T-helper 1 cell treated with Interleukin-12 subunit alpha and Interleukin-12 subunit beta and Interleukin-4 antibody, amounts not matched to agents 30 μg/mL and 1 μg/mL, for 36 hours (primary cell): ENCODE results near the gene PPIP5K1.
"Not testable (repeated sequence)": the region's sequence is repeated elsewhere in the genome, so short reads cannot be mapped to it uniquely, and the experiment has no call there.

Experiments
- H3K27ac Mint-ChIP-seq: one replicate; pipeline ENCODE4 v1.8.0; 2021; ENCODE audit warnings: mild to moderate bottlenecking, mixed read lengths
- H3K27me3 Mint-ChIP-seq: one replicate; pipeline ENCODE4 v1.8.0; 2021; ENCODE audit warnings: low read depth, mixed read lengths
- H3K36me3 Mint-ChIP-seq: one replicate; pipeline ENCODE4 v1.8.0; 2021; ENCODE audit warnings: low read depth, mixed read lengths
- H3K4me1 Mint-ChIP-seq: one replicate; pipeline ENCODE4 v1.8.0; 2021; ENCODE audit warnings: low read depth, mixed read lengths
- H3K4me3 Mint-ChIP-seq: one replicate; pipeline ENCODE4 v1.8.0; 2021; ENCODE audit warnings: mild to moderate bottlenecking, moderate library complexity, mixed read lengths
- H3K9me3 Mint-ChIP-seq: one replicate; pipeline ENCODE4 v1.8.0; 2021; ENCODE audit warnings: mixed read lengths

Gene PPIP5K1

DNA sequence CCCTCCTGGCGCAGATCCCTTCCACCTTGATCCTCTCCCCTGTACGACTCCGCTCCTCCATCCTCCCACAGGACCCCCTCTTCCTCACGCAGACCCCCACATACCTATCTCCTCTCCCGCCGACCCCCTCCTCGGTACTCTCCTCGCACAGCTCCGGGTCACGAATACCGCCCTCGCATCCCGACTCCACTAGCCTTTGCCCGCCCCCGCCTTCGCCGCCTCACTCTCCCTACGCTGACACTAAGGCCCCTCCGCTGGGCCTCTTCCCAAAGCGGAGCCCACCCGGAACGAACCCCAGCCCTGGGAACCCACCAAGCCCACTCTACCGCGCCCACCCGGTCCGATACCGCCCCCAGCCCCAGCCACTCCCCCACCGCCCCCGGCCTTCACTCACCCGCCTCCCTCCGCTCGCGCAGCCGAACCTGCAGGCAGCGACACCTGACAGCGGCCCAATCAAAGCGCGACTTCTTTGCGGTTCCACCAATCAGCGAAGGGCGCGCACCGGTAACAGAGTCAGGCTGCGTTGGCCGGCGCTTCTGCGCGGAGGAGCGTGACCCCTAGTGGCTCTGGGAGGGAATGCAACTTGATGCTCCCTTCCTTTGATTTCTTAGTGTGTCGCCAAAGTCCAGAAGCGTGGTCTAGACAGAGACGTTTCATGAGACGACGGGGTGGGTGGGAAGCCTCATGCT, at the start of gene PPIP5K1:
Gene PPIP5K1 (minus strand): TSS at position 431 of the 689 bp plus-strand sequence. CDS start 5,704 bp downstream, outside the sequence.
- H3K36me3 Mint-ChIP-seq, H3K9me3 Mint-ChIP-seq, H3K27ac Mint-ChIP-seq, H3K4me1 Mint-ChIP-seq, H3K4me3 Mint-ChIP-seq, H3K27me3 Mint-ChIP-seq: not testable (repeated sequence)

DNA sequence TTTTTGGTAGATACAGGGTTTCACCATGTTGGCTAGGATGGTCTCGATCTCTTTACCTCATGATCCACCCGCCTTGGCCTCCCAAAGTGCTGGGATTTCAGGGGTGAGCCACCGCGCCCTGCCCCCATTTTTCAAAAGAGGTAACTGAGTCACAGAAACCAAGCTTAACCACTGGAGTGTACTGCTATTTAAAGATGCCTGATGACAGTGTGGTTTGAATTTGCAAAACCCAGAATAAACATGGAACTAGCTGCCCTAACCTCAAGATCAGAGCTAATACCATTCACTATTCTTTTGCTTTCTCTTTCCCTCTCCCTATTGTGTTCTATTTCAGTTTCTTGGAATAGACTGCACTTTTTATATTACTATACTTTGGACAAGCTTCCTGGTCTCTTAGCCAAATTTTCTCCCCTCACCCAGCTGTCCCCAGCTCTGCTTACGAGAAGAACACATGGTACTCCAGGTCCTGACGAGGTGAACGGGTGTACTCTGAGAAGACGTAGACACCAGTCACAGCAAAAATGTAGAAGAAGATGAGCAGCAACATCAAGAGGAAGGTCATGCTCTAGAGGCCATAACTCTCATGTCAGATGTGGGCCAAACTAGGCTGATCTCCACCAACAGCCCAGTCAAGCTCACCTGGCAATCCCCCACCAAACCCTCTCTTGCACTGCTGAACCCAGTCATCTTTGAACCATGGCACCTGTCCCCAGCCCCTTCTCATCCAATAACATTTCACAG, 48.6 kb upstream of the PPIP5K1 start:
- H3K27me3 Mint-ChIP-seq, H3K9me3 Mint-ChIP-seq, H3K4me3 Mint-ChIP-seq, H3K4me1 Mint-ChIP-seq, H3K36me3 Mint-ChIP-seq, H3K27ac Mint-ChIP-seq: not testable (repeated sequence)

DNA sequence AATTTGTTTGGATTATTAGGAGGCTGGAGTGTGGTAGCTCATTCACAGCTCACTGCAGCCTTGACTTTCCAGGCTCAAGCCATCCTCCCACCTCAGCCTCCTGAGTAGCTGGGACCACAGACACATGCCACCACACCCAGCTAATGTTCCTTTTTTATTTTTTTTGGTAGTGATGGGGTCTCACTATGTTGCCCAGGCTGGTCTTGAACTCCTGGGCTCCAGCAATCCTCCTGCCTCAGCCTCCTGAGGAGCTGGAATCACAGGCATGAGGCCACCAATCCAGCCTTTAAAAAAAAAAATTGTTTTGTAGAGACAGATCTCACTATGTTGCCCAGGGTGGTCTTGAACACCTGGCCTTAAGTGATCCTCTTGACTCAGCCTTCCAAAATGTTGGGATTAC, 36.9 kb upstream of the PPIP5K1 start:
- H3K27ac Mint-ChIP-seq, H3K9me3 Mint-ChIP-seq, H3K36me3 Mint-ChIP-seq, H3K4me1 Mint-ChIP-seq, H3K27me3 Mint-ChIP-seq, H3K4me3 Mint-ChIP-seq: not testable (repeated sequence)

DNA sequence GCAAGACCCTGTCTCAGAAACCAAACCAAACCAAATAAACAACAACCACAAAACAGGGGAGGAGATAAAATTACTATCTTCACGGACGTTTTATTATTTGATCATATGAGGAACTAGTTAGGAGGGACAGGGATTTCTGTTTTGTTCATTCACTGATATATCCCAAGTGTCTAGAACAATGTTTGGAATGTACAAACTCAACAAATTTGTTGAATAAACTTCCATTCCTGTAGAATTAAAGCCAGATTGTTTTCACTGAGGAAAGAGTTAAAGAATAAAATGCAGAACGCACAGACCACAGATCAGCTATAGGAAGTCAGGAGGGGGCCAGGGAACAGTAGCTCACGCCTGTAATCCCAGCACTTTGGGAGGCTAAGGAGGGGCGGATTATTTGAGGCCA, 35.1 kb upstream of the PPIP5K1 start:
- no peak overlapping the region for H3K4me3 Mint-ChIP-seq
- no peaks in the 10 kb centered on the region for H3K9me3 Mint-ChIP-seq
- no peaks in the 10 kb centered on the region for H3K36me3 Mint-ChIP-seq
- no peaks in the 10 kb centered on the region for H3K4me1 Mint-ChIP-seq
- H3K27ac Mint-ChIP-seq = no peak overlapping the region
- H3K27me3 Mint-ChIP-seq = peaks cover 14% of the 10 kb centered on the region

DNA sequence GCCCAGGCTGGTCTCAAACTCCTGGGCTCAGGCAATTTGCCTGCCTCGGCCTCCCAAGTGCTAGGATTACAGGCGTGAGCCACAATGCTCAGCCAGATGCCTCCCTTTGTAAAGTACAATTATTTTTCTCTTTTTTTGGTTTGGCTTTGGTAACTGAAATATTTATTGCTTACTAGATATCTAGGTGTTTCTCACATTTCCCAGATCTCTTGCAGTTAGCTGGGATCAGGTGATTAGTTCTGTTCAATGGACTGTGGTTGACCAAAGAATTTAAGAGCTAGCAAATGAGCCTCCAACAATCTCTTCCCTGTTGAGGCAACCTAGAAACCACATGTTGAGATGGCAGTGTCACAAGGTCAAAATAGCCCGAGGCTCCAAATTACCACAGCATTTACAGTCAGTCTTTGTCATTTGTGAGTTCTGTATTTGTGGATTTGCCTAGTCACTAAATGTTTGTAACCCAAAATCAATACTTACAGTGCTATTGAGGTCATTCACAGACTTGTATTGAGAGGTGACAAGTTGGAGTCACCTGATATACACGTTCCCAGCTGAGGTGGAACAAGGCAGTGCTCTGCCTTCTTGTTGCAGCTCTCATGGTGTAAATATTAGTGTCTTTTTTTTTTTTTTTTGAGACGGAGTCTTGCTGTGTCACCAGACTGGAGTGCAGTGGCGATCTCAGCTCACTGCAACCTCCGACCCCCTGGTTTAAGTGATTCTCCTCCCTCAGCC, 32.2 kb upstream of the PPIP5K1 start:
- H3K4me1 Mint-ChIP-seq, H3K36me3 Mint-ChIP-seq, H3K27ac Mint-ChIP-seq, H3K4me3 Mint-ChIP-seq, H3K9me3 Mint-ChIP-seq: not testable (repeated sequence)
- H3K27me3 Mint-ChIP-seq = peaks cover 20% of the 10 kb centered on the region

DNA sequence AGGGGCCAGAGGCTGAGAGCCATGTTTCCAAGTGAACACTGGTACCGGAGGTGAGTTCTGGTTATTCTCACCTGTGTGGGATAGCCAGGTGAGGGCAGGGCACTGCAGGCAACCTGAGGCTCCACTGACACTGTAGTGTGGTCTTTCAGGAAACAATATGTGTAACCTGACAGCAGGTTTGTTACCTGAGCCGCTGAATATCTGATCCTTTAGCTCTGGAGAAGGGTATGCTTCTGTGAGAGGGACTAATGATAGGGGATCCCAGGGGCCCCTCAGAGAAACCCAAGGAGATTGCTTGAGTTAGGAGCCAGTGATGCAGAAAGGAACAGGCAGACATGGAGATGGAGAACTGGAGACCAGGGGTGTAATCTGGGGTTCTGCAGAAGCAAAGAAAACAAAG, 28.7 kb upstream of the PPIP5K1 start, which contains the start of gene STRC:
Gene STRC (minus strand): TSS at position 101 of the 400 bp plus-strand sequence. CDS start 78 bp downstream, at position 23.
- H3K4me1 Mint-ChIP-seq, H3K4me3 Mint-ChIP-seq, H3K27ac Mint-ChIP-seq, H3K9me3 Mint-ChIP-seq, H3K36me3 Mint-ChIP-seq: not testable (repeated sequence)
- peaks cover 20% of the 10 kb centered on the region for H3K27me3 Mint-ChIP-seq

DNA sequence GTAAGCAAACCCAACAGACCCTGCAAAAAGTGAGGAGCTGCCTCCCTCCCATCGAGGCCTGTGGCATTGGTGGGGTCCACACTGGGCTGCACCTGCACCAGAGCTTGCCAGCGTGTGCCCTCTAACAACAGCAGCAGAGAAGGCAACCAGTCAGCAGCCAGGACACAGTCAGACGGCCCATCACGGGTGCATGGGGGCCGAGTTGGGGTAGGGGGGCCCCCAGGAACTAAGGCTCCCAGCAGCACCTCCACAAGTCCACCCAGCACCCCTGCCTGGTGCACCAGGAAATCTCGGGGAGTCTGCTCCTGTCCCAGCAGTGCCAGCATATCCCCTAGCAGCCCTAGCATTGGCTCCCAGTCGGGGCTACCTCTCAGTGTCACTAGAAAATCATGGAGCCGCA, 27.7 kb upstream of the PPIP5K1 start:
- H3K27ac Mint-ChIP-seq, H3K36me3 Mint-ChIP-seq, H3K9me3 Mint-ChIP-seq, H3K4me3 Mint-ChIP-seq, H3K4me1 Mint-ChIP-seq: not testable (repeated sequence)
- peaks cover 18% of the 10 kb centered on the region for H3K27me3 Mint-ChIP-seq

DNA sequence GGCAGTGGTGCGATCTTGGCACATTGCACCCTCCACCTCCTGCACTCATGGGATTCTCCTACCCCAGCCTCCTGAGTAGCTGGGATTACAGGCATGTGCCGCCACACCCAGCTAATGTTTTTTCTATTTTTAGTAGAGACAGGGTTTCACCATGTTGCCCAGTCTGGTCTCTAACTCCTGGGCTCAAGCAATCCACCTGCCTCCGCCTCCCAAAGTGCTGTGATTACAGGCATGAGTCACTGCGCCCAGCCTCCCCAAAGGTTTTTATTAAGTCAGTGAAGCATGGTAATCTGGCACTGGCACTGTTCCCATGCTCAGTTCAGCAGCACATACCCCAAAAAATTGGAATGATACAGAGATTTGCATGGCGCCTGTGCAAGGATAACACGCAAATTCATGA, 12.2 kb upstream of the PPIP5K1 start:
- H3K4me1 Mint-ChIP-seq, H3K27ac Mint-ChIP-seq, H3K36me3 Mint-ChIP-seq: not testable (repeated sequence)

DNA sequence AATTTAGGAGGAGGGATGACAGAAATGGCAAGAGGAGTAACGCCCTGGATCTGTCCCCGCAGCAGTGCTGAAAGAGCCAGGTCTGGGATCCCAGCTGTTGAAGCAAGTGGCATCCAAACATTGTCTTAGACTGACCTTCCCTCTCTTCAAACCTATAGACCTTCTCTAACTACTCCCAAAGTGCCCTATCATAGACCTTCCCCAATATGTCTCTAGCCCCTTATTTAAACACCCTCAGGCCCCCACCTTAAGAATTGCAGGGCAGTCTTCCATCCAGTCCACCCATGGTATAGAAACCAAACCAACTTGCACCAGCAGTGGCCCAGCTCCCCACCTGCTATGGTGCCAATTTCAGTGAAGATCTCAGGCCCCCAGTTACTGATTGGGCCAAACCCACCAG, 10.2 kb upstream of the PPIP5K1 start:
- H3K9me3 Mint-ChIP-seq, H3K4me1 Mint-ChIP-seq, H3K36me3 Mint-ChIP-seq, H3K27ac Mint-ChIP-seq, H3K4me3 Mint-ChIP-seq: not testable (repeated sequence)
- peaks cover 26% of the 10 kb centered on the region for H3K27me3 Mint-ChIP-seq

More for the DNA sequence above, 12.2 kb upstream of the PPIP5K1 start:
- H3K27me3 Mint-ChIP-seq = peaks cover 21% of the 10 kb centered on the region
- H3K9me3 Mint-ChIP-seq, H3K4me3 Mint-ChIP-seq: not testable (repeated sequence)

- H3K9me3 Mint-ChIP-seq, H3K36me3 Mint-ChIP-seq, H3K4me1 Mint-ChIP-seq, H3K27ac Mint-ChIP-seq, H3K4me3 Mint-ChIP-seq: not testable (repeated sequence)
- peaks cover 21% of the 10 kb centered on the region for H3K27me3 Mint-ChIP-seq
Measured at GRCh38 chr15:43599131-43599530, 9.1 kb upstream of the PPIP5K1 start.

DNA sequence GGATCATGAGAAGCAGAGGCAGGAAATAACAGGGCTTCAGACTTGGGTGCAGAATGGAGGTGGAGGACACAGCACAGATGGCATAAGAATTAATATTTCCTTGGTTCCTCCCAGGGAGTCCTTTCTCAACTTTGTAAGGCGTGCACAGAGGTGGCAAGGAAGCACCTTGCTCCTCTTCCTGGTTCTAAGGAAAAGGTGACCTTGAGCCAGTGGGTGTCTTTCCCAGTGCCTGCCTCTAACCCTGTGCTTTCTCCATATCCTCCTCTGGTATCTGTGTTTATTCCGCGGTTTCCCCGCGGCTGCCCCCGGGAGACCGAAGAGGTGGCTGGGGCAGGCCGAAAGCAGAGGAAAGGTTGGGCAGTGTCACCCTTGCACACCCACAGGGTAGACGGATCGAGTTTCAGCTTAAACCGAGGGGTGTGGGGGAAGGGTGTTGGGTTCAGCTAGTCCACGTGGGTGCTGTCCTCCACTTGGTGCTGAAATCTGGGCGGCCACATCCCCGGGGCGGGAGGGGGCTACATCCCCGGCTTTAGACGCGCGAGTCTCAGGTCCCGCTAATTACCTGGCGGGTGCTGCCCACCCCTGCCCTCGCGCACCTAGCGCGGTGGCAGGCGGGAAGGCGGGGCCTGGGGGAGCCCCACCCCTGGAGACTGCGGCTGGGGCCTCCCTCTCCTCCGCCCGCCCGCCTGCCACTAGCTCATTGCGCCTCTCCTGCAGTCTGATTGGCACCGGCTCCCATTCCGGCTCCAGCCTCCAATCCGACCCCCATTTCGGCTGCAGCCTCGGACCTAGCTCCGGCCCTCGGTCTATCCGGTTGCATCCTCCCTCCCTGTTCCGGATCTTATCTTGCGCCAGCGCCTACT, 3.6 kb upstream of the PPIP5K1 start, which contains the start of gene CKMT1B:
Gene CKMT1B (plus strand): TSS at position 700 of the 863 bp plus-strand sequence. CDS start 192 bp downstream, outside the sequence.
- not testable (repeated sequence) for H3K36me3 Mint-ChIP-seq, H3K9me3 Mint-ChIP-seq, H3K4me1 Mint-ChIP-seq, H3K4me3 Mint-ChIP-seq, H3K27ac Mint-ChIP-seq
- H3K27me3 Mint-ChIP-seq = peaks cover 14% of the 10 kb centered on the region

DNA sequence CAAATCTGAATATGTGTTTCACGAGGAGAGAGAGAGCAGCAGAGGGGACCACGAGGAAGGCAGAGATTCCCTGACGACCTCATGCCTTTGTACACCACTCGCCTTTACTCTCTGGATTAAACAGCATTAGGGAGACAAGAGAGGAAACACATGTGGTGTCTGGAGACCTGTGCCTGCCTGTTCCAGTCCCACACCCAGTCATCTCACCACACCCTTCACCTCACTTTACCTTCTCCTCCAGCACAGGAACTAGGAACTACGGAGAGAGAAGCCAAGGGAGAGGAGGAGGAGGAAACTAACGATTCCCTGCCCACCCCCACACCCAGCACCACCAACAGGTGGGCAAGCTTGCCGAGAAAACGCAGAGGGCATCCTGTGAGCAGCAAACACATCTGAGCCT, 2.8 kb upstream of the PPIP5K1 start:
- not testable (repeated sequence) for H3K36me3 Mint-ChIP-seq, H3K4me3 Mint-ChIP-seq, H3K9me3 Mint-ChIP-seq, H3K4me1 Mint-ChIP-seq, H3K27ac Mint-ChIP-seq
- peaks cover 11% of the 10 kb centered on the region for H3K27me3 Mint-ChIP-seq

- not testable (repeated sequence) for H3K36me3 Mint-ChIP-seq, H3K4me1 Mint-ChIP-seq, H3K27me3 Mint-ChIP-seq, H3K9me3 Mint-ChIP-seq, H3K27ac Mint-ChIP-seq, H3K4me3 Mint-ChIP-seq
Measured at GRCh38 chr15:43574607-43575006, 15.4 kb downstream of the PPIP5K1 start.

GRCh38 chr15:43566615-43567014, 23.4 kb downstream of the PPIP5K1 start:
- H3K4me3 Mint-ChIP-seq, H3K36me3 Mint-ChIP-seq, H3K9me3 Mint-ChIP-seq, H3K4me1 Mint-ChIP-seq, H3K27ac Mint-ChIP-seq, H3K27me3 Mint-ChIP-seq: not testable (repeated sequence)
